H4 (cell line): Measurements from ENCODE around the gene KRTAP4-5. TPM values are rescaled to one million over a fixed set of nuclear protein-coding genes. Genes with fewer than 3 reads are reported as not detected.
"Not testable (repeated sequence)": the region's sequence is repeated elsewhere in the genome, so short reads cannot be mapped to it uniquely, and the experiment has no call there.

Experiments used
- DNase-seq: peaks from one replicate; pipeline ENCODE4 v3.0.0-alpha.2; 2015; ENCODE audit warnings: low spot score
- total RNA-seq: library from RNA; depleted of rRNA; stranded (reverse); fragments of >200 nt; shearing (Covaris generic); gene quantifications from 2 replicates; pipeline ENCODE4 v1.2.3, GENCODE V29; 2014

KRTAP4-5 gene
- total RNA-seq, 1 experiment from 2014 or later = not detected

DNA sequence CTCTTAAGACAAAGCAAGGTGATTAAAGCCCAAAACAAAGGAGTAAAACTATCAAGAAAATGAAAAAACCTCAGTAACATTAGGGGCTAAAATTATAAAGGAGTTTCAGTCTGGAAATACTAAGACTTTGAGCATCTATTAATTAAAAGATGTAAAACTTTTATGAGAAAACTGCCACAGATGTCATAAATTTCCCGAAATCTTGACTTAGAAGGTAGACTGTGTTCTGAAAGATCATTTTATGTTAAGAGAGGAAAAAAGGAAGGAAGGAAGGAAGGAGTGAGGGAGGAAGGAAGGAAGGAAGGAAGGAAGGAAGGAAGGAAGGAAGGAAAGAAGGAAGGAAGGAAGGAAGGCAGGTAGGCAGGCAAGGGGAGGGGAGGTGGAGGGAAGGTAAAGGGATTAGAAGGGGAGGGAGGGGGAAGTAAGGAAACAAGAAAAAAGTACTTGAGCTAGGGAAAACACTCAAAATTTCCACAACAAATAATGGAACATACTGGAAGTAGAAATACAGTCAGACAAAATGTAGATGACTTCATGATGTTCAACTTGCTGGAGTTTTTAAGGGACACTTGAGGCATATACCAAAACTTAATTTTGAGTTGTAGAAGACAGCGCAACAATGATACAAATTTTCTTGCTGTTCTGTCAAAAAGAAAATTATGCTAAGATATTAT lies 2.0 kb downstream of the KRTAP4-5 start:
- no peak for DNase-seq

DNA sequence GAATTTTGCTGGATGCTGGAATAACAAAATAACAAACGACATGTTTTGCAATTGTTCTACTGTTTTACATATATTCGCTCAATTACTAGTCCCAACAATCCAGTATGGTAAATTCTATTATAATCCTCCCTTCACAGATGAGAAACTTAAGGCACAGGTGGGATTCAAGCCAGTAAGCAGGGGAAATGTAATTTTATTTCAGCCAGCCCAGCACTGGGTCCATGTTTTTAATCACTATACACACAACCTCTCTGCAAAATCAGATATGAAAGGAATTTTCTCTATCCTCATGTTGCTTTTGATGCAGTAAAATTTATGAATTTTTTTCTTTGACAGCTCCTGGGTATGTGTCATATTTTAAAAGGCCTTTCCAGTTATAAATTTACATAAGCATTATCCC lies 4.4 kb downstream of the KRTAP4-5 start:
- DNase-seq = no peak

DNA sequence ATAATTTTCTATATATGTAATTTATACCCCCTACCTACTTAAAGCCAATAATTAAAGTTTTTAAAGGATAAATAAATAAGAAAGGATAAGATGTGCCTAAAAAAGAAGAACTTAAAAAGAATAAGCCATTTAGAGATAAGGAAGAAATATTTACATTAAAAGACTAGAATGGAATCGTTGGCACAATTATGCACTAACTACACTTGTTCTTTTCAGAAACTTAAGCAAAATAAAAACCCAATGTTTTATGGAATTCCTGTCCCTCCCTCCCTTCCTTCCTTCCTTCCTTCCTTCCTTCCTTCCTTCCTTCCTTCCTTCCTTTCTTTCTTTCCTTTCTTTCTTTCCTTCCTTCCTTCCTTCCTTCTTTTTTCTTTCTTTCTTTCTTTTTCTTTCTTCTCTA lies 4.8 kb downstream of the KRTAP4-5 start:
- DNase-seq = no peak

DNA sequence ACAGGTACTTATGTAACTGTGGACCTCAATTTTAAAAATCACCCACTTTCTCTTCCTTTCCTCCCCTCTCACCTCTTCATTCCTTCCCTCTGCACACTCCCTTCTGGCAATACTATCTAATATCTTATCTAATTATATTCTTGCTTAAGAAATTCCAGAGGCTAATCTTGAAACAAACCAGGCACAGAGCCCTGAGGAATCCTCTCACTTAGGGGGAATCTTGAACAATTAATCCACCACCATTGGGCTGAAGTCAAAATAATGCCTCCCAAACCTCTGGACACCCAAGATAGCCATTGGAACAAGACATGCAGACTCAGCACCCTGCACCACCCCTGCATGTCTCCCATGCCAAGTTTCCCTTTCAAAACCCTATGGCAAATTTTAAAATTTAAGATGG lies 8.3 kb downstream of the KRTAP4-5 start:
- DNase-seq = no peak

DNA sequence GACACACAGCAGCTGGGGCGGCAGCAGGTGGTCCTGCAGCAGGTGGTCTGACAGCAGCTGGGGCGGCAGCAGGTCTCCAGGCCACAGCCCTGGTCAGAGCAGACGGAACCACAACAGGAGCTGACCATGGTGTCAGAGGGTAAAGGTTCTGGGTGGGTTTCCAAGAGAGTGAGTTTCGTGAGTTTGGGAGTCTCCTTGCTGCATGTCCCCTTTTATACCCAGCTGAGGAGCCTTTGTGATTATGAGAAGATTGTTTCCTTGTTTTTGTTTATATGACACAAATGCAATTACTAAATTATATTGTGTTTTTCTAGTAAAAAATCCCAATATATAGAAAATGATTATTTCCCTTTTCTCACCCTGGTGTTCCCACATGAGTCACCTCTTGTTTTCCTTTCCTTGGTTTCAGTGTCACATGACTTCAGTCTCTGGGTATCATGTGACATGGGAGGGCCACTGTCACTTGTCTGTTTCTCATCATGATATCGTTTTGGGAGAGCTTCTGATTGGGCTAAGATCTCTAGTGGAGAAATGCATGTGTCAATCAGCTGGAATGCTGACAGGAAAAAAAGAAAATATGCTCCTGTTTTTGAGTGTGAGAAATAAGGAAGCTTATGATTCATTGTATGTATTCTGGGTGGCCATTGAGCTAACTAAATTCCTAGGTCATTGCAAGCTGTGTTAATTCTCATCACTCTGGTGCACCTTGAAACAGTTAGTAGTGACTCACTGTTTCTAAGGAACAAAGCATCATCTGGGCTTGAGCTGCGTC lies 9.1 kb downstream of the KRTAP4-5 start, which contains the start of gene KRTAP4-6:
Gene KRTAP4-6, minus strand, starts transcription at position 185 of the 772 bp plus-strand sequence. Its CDS starts 57 bp downstream, at position 128.
- DNase-seq = no peak

DNA sequence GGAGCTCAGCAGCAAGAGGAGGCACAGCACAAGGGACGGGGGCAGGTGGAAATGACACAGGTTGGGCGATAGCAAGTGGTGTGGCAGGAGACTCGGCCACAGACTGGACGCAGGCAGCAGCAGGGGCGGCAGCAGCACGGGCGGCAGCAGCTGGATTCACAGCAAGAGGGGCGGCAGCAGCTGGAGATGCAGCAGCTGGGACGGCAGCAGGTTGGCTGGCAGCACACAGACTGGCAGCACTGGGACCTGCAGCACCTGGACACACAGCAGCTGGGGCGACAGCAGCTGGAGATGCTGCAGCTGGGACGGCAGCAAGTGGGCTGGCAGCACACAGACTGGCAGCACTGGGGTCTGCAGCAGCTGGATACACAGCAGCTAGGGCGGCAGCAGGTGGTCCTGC lies 9.8 kb downstream of the KRTAP4-5 start:
- DNase-seq = not testable (repeated sequence)

DNA sequence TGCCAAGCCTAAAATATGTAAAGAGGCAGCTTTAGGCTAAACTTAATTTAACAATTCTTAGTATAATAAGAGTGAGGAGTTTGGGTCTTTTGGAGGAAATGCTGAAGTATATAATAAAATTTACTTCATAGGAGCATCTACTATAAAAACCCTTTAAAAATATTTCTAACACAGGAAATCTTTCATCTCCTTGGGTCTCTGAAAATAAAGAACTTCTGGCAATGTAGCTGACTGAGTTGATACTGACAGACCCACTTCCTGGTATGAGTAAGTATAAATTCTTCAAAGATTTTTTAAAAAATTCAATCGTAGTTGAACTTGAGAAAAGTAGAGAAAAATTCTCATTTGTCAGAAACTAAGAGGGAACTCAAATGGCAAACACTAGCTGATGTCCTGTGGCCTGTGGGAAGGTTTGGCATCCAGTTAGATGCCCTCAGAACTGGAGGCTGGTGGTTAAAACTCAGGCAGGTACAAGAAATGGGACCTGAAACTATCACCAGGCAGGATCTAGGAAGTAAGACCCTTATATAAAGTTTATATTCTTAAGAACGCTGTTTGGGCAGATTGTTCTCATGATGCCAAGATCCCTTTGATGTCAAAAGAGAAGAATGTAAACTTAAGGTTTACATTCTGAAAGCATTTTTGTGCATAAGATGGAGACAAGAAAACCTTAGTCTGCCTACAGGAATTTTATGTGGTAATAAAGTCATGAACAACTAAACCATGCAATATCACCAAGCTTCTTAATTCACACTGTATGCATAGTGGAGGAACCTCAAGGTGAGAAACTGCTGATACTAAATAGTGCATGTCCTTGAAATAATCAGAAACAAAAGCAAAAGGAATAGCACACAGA lies 15.5 kb downstream of the KRTAP4-5 start:
- no peak for DNase-seq

DNA sequence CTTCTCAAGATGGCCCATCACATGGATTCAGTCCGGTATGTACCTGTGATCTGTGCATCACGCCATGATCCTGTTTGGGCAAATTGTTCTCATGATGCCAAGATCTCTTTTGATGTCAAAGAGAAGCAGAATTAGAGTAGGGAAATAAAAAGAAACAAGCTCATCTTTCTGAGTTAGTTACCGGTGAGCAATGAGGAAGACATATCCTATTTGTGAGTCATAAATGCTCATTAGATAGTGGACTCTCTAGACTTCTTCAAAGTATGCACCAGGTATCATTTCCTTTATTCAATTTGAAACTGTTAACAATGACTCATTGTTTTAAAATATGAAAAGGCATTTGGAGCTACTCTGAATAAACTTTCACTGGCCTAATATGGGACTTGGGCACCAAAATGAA lies 17.6 kb downstream of the KRTAP4-5 start:
- no peak for DNase-seq

DNA sequence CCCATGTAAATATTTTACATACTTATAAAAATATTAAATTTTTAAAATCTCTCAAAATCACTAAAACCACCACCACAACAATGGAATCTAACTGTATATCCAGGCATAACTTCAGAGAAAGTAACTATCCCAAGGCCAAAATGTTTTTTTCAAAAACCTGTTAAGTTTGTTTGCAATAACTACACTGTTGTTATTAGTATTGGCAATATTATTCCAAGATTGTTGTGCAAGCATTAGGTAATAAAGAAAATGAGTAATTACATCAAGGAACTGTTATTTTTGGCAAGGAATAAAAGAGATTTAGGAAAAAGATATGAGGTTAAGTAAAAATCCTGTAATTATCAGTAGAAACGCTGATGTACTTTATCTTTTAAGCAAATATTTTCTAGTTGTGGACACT lies 22.3 kb downstream of the KRTAP4-5 start:
- DNase-seq = no peak

DNA sequence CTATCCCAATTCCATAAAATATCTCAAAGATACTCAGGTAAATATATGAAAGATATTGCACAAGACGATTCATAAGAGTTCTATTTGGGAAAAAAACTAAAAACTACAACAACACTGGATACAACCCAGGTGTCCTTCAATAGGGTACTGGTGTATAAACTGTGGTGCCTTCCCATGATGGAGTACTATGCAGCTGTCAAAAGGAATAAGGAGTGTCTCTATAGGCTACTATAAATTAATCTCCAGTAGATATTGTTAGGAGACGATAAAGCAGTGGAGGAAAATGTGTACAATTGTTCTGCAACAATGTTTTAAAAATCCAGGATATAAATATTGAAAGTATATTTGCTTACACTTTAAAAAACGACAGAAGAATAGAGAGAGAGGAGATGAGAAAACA lies 23.2 kb downstream of the KRTAP4-5 start:
- DNase-seq = no peak

DNA sequence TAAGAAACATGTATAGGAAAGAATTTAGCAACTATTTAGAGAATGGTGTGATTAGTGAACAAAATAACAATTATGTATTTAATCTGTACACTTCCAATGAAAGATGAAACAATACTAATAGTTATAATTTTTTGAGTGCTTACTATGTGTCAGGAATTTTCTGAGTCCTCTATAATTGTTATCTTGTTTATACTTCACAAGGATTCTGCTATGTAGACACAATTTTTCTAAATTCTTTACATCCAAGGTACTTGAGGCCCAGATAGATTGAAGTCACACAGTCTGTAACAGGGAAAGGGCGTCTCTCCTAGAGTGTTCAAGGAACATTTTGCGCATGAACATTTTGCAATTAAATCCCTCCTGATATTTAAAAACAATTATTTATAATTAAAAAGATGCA lies 24.6 kb downstream of the KRTAP4-5 start:
- DNase-seq = no peak

DNA sequence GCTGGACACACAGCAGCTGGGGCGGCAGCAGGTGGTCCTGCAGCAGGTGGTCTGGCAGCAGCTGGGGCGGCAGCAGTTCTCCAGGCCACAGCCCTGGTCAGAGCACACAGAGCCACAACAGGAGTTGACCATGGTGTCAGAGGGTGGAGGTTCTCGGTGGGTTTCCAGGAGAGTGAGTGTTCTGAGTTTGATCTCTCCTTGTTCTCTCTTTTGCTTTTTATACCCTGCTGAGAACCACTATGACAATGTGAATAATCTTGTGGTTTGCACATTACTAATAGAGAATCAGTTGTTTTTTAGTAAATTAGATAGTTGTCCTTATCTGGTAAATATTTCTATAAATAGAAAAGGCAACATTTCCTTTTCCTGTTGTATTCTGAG lies 25.6 kb downstream of the KRTAP4-5 start, which contains the start of gene KRTAP4-12:
Gene KRTAP4-12, minus strand, starts transcription at position 192 of the 381 bp plus-strand sequence. Its CDS starts 60 bp downstream, at position 132.
- DNase-seq = not testable (repeated sequence)

DNA sequence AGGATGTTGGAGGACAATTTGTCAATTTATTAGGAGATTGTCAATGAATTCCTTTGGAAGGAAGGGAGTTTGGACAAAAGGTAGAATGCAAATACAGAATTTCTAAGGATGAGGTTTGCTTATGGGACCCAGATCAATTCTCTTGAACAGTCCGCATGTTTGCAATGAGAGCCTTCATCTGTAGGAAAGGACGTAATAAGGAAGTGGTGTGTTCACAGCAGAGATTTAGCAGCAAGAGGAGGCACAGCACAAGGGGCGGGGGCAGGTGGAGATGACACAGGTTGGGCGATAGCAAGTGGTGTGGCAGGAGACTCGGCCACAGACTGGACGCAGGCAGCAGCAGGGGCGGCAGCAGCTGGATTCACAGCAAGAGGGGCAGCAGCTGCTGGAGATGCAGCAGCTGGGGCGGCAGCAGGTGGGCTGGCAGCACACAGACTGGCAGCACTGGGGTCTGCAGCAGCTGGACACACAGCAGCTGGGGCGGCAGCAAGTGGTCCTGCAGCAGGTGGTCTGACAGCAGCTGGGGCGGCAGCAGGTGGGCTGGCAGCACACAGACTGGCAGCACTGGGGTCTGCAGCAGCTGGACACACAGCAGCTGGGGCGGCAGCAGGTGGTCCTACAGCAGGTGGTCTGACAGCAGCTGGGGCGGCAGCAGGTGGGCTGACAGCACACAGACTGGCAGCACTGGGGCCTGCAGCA lies 26.2 kb downstream of the KRTAP4-5 start:
- DNase-seq = not testable (repeated sequence)

DNA sequence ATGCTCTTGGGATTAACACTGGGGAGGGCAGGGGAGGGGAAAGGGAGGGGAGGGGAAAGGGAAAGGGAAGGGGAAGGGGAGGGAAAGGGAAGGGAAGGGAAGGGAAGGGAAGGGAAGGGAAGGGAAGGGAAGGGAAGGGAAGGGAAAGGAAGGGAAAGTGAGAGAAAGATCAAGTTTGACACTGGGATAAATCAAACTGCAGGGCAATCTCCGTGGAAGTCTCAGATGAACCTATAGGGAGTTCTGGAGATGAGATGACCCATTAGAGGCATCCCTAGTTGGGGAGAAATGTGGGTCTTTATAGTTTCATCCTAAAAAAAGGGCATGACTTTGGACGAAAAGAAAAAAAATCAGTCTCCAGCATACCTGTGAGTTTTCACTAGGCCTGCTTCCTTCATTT lies 27.9 kb downstream of the KRTAP4-5 start:
- no peak for DNase-seq

DNA sequence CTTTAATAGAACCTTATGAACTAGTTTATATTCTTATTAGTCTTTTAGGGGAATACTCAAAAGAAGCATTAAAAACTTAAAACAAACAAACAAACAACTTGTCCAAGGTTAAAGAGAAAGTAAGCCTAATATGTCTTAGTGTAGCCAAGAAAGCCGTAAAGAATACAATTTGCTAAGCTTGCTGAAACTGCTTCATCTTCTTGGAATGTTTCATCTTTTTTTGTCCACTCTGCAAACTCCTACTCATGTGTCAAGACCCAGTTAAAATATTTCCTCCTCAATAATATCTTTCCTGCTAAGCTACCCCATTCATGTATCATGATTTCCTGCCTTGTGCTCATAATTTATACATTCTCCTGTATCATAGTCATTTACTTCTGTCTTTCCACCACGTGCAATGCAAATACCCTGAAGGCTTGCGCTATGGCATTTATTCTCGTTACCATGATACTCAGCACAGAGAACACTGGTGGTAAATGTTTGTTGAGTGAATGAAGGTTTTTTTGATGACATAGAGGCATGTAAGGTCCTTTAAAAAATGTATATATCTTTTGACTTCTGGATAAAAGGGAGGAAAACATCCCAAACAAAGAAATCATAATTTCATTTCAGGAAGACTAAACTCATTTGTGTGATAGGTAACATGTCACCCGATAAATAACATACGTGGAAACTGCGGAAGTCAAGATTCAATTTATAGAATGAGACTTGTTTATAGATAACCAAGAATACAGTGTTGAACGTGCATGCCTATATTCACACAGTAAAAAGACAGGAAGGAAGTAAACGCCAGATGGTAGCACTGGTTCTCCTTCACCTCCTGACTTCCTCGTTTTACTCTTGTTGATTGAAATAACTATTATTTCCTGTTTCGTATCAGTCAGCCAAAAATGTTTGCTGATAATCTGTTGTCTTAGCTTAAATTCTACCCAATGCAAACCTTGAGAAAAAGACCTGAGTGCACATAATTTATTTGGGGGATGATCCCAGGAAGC lies 29.6 kb downstream of the KRTAP4-5 start:
- not testable (repeated sequence) for DNase-seq

DNA sequence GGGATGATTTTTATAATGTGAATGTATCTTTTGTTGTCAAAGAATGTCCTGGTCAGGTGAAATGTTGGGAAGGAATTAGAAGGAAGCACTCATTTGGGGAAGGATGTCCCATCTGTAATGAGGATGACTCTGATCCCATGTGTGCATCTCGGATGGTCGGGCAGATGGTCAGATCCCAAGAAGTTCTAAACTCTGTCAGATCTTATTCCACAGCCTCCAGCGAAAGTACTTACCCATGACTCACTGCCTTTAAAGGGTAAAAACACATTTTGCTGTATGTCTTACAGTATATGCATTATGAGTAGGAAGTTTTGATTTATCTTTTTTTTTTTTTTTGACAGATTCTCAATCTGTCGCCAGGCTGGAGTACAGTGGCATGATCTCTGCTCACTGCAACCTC lies 30.9 kb downstream of the KRTAP4-5 start:
- DNase-seq = no peak

DNA sequence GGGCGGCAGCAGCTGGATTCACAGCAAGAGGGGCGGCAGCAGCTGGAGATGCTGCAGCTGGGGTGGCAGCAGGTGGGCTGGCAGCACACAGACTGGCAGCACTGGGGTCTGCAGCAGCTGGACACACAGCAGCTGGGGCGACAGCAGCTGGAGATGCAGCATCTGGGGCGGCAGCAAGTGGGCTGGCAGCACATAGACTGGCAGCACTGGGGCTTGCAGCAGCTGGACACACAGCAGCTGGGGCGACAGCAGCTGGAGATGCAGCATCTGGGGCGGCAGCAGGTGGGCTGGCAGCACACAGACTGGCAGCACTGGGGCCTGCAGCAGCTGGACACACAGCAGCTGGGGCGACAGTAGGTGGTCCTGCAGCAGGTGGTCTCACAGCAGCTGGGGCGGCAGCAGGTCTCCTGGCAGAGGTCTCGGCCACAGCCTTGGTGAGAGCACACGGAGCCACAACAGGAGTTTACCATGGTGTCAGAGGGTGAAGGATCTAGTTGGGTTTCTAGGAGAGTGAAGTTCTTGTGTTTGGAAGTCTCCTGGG lies 31.7 kb downstream of the KRTAP4-5 start, which contains the start of gene KRTAP4-11:
Gene KRTAP4-11, minus strand, starts transcription at position 528 of the 541 bp plus-strand sequence. Its CDS starts 58 bp downstream, at position 470.
- DNase-seq = not testable (repeated sequence)

DNA sequence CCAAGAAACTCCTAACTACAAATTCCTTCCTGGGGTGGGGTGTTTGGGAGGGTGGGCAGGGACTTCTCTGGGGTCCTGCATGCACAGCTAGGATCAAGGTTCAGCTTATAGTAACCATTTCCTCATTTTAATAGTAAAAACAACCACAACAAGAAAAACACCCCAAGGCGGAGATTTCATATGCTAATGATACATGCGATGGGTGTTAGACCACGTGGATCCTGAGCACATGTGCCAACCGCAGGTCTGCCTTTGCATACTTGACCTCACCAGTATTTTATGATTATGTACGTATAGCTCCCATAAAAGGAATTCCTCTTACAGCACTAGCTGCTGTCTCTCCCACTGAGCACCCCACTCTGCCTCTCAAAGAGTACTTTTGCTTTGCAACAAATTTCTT lies 33.3 kb downstream of the KRTAP4-5 start:
- no peak for DNase-seq

DNA sequence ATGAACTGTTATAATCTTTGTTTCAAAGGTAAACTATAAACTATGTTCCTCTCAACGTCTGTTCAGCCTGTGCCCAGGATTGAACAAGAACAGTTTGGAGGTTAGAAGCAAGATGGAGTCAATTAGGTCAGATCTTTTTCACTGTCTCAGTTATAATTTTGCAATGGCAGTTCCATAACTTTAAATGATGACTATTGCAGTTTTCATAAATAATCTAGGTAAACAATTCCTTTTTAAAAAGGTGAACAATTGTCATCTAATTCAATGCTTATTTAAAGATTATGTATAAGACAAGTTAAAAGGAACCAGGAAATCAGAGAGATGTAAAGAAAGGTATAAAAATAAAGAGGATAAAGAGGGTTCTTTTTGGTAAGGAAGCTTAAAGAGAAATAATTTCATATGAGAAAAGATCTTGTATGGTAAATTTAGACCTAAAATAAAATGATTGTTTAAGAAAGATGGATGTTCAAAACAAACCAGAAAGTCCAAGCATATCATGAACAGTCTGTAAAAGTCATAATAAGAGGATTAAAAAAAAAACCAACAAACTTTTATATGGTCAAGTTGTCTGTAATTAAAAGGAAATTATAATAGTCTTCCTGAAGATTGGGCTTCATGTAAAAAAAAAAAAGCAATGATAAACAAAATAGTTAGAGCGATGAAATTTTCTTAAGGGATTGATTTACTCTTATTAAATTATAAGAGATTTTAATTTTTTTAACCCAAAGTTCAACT lies 38.3 kb downstream of the KRTAP4-5 start:
- DNase-seq = no peak
